GM21367 (cell line): Measurements from ENCODE around the gene CDC34.
A peak's percentile ranks its signal among the peaks of the same experiment; 100 is the strongest.

Source experiments
- ATAC-seq: cut with Tn5 transposase; IDR thresholded peaks from one replicate; pipeline ENCODE4 v1.9.1; 2021; ENCODE audit not compliant: unreplicated experiment

Gene CDC34, protein sequence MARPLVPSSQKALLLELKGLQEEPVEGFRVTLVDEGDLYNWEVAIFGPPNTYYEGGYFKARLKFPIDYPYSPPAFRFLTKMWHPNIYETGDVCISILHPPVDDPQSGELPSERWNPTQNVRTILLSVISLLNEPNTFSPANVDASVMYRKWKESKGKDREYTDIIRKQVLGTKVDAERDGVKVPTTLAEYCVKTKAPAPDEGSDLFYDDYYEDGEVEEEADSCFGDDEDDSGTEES

GRCh38 chr19:531753-532560, at the start of gene CDC34:
TSS of gene CDC34 (plus strand) at chr19:531760. CDS start at chr19:531932, 172 bp downstream.
- no peak for ATAC-seq

DNA sequence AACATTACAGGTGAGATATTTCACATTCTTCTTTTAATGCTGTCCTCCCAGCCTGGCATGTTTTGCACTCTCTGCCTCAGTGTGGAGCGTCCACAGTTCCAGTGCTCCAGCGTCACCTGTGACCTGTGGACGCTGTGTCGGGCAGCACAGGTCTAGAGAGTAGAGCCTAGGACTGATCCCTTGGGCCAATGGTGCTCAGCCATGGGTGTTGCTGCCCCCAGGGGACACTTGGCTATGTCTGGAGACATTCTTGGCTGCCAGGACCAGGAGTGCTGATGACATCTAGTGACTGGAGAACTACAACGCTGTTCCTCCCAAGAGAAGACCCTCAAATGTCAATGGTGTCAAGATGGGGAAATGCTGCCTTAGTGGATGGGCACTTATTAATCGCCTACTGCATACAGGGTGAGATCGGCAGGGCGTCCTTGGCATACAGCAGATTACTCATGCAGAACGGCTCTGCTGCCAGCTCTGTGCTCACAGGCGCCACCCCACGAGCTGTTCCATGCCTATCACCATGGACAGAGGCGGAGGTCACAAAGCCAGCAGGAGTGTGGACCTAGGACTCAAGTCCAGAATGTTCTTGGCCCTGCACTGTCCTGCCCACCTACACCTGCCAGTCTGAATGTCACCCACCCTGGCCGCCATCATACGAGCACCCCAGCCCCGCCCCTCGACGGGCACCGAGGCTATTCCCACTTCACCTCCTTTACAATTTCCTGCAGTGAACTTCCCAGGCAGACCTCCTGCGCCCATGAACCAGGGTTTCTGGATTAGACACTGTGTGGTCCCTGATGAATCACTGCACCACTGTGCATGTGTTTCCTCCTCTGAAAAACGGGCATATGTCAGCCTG, 49.1 kb upstream of the CDC34 start:
- ATAC-seq = no peak

DNA sequence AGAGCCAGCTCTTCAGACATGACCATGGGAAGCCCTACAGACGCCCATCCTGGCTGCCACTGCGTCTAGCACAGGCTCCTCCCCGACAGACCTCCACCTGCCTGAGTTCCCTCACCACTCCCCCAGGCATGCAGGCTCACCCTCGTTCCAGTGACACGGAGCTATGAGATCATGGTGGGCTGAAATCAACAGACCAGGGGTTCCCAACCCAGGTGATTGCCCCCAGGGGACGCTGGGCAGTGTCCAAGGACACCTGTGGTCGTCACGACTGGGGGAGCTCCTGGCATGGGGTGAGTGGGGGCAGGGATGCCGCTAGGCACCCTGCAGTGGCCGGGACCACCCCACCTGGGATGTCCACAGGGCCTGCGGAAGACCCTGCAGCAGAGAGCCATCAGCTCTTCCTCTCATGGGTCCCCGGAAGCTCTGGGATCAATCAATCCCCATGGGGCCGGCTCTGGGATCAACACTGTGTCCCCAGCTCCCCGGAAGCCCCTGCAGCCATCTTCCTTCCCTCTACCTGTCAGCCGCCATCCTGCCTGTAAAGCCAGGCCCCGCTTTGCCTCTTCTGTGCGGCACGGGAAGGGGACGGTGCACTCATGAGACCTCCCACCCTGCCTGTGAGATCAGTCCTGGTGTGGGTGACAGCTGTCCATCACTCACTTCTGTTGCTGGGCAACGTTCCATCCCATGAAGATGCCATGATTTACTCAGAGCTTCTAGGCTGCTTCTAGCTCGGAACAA, 48.1 kb upstream of the CDC34 start:
- no peak for ATAC-seq

DNA sequence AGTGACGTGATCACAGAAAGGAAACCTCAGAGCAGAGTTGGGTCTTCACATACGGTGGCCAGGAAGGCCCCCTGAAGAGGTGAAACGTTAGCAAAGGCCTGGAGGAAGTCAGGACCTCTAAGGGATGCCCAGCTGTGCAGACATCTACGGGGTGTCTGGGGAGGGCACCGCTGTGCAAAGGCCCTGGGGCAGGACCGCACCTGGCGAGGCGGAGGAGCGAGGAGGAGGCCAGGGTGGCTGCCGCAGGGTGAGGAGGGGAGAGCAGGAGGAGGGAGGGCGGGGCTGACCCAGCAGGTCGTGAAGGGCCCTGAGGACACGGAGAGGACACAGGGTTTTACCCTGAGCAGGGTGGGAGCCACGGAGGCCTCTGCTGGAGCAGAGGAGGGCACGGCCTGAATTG, 47.1 kb upstream of the CDC34 start:
- ATAC-seq = no peak

- ATAC-seq = no peak
Measured at GRCh38 chr19:485077-485476, 46.5 kb upstream of the CDC34 start.

DNA sequence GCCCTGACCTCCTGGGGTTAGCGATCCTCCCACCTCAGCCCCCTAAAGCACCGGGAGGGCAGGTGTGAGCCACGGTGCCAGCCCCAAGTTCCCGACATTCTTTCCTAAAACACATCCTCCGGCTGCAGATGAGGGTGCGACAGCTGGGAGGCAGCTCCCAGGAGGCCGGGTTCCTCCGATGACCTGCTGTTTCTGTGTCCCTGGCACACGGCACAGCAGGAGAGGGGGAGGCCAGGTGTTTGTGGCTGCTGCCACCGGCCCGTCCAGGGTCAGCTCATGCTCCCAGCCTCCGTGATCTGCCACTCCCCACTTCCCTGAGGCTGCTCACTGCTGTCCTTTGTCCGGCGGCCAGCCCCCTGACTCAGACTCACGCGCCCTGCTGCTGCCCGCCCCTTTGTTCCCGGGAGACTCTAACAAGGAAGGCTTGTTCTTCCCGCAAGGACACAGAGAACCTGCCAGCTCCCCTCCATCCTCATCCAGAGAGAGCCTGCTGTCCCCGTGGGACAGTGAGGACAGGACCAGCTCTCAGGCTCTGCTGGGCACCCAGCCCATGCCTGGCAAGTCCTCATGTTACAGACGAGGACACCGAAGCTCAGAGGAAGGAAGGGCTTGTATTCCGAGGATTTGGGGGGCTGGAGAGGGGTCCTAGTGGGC, 45.9 kb upstream of the CDC34 start:
- no peak for ATAC-seq

DNA sequence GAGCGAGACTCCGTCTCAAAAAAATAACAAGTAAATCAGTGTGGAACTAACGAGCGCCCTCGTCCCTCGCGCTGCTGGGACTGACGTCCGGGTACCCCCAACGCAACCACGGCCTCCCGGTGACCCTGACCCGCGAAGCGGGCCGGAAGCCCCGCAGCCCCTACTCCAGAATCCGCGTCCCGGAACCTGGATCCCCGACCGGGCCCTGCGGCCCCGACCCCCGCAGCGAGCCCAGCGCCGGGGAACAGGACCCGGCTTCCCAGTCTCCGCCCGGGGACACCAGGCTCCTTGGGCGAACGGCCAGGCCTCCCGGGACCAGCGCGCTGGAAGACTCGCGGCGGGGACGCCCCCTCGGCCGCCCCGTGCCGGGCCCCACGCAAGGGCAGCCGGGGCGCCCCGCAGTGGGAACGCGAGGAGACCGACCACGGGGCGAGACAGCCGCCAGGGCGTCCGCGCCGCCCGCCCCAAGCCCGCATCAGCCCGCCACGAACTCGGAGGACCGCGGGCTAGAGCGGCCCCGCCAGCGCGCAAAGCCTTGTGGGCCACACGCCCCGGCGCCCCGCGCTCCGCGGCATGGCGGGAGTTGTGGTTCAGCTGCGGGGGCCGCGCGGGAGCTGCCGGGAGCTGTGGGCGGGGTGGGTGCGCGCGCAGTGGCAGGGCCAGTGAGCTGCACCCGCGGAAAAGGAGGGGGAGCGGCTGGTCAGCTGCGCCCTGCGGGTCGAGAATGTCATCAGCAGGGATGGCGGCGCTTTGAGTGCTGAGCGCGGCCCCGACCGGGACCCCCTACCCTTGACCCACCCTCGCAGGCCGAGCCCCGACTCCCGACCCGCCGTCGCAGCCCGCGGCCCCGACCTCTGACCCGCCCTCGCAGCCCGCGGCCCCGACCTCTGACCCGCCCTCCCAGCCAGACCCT, 42.8 kb upstream of the CDC34 start:
- peak; percentile 66 for ATAC-seq

DNA sequence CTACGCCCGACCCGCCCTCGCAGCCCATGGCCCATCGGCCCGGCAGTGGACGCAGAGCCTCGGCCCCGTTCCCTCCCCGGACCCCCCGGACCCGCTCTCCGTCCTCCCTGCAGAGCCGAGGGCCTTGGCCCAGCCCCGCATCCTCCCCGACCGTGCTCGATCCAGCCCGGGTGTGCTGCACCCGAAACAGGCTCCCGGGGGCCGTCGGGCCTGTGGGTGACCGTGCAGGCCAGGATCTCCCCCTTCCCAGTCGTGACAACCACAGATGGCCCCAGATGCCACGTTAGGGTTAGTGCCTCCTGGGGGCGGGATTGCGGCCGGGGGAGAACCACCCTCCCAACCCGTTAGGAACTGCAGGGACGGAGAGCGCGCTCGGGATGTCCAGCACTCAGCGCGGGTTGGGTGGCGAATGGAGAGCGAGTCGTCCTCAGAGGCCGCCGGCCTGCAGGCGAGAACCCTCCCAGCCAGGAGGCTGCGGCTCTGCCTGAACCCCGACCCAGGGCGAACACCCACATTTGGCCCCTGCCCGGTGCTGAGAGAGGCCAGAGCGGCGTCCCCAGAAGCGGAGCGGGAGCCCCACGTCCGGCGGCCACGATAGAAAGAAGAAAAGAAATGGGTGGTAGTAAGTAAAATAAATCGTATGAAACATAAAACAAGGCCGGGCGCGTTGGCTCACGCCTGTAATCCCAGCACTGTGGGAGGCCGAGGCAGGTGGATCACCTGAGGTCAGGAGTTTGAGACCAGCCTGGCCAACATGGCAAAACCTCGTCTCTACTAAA, 42.0 kb upstream of the CDC34 start:
- no peak for ATAC-seq

- ATAC-seq = no peak
Measured at GRCh38 chr19:491146-491741, 40.3 kb upstream of the CDC34 start.

DNA sequence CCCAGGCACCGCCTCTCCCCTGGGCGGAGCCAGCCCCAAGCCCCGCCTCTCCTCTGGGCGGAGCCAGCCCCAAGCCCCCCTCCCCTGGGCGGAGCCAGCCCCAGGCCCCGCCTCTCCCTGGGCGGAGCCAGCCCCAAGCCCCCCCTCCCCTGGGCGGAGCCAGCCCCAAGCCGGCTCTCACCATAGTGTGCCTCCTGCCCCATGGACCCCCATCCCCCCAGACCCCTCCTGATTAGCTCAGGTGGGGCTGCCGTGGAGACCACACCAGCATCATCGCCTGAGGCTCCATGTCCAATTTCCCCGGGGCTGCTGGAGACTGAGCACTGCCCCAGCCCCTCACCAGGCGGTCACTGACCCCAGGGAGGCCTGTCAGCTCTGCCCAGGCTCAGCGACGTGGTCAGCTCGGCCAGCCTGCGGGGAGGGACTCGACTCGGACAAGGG, 39.4 kb upstream of the CDC34 start:
- ATAC-seq = no peak

DNA sequence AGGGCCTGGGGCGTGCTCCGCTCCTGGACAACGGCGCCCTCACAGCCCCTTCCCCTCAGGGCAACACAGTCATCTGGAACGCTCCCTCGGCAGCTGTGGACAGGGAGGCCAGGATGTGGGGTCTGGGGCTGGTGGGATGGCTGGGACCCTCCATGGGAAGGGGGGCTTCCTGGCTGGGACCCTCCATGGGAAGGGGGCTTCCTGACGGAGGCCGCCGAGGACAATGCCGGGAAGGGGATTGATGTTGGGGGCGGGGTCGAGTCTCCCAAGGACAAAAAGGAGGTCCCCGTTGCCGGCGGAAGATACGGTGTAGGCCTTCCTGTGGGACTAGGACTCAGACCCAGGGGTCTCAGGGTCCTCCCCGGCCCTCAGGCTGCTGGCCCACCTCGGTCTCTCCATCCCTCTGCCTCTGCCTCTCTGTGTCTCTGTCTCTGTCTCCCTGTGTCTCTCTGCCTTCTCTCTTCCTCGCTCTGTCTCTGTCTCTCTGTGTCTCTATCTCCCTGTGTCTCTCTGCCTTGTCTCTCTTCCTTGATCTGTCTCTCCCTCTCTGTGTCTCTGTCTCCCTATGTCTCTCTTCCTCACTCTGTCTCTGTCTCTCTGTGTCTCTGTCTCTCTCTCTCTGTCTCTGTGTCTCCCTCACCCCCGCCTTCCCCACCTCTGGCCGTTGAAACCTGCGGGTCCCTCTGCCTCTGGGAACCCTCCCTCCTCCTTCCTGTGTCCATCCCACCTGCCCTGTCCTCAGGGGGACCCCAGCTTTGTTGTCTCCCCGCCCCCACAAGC, 38.0 kb upstream of the CDC34 start:
- ATAC-seq = no peak

DNA sequence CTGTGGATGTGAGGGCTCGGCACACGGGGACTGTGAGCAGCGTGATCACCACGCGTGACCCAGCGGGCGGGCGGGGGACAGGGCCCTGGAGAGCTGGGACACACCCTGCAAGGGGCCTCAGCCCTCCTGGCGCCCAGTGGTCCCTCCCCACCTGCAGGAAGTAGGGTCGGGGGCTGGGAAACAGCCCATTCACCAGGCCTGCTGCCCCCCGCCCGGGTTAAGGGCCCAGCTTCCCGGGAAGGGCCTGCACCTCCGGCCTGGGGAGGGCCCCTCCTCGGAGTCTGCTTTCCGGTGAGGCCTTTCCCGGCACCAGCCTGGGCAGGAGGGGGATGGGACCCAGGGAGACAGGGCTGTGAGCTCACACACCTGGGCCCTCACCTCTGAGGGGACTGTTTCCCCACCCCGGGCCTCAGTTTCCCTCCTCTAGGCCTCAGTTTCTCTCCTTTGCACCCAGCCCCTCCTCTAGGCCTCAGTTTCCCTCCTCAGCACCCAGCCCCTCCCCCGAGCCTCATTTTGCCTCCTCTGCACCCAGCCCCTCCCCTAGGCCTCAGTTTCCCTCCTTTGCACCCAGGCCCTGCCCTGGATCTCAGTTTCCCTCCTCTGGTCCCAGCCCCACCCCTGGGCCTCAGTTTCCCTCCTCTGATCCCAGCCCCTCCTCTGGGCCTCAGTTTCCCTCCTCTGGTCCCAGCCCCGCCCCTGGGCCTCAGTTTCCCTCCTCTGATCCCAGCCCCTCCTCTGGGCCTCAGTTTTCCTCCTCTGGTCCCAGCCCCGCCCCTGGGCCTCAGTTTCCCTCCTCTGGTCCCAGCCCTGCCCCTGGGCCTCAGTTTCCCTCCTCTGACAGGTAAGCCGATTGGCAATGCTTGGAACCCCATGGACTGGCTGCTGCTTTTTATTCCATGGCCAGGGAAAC, 37.1 kb upstream of the CDC34 start:
- no peak for ATAC-seq

- ATAC-seq = no peak
Measured at GRCh38 chr19:495081-495401, 36.5 kb upstream of the CDC34 start.

- no peak for ATAC-seq
Measured at GRCh38 chr19:495402-496111, 36.0 kb upstream of the CDC34 start.

- no peak for ATAC-seq
Measured at GRCh38 chr19:496112-496665, 35.4 kb upstream of the CDC34 start, which contains the start of gene MADCAM1. TSS of gene MADCAM1 (plus strand) at chr19:496486. CDS start at chr19:496500, 14 bp downstream.
